Activated CD8-positive, alpha-beta memory T cell treated with anti-CD3 and anti-CD28 coated beads, Interleukin-2, amount 50 U/mL, for 24 hours (primary cell): ENCODE measurements around the gene GPR62.

Experiments
- DNase-seq: peaks from one replicate; pipeline ENCODE4 v3.0.0-alpha.2; 2020; ENCODE audit errors: extremely low read depth

GPR62 gene

GRCh38 chr3:51955893-51956770 lies 951 bp downstream of the GPR62 start:
- no peak for DNase-seq

GRCh38 chr3:51957520-51958205 lies 2.5 kb downstream of the GPR62 start:
- DNase-seq = no peak

- no peak for DNase-seq
Measured at GRCh38 chr3:51958603-51959521, 3.7 kb downstream of the GPR62 start.

GRCh38 chr3:51959651-51960050 lies 4.5 kb downstream of the GPR62 start:
- no peak for DNase-seq

GRCh38 chr3:51960386-51960785 lies 5.2 kb downstream of the GPR62 start:
- DNase-seq = no peak

- DNase-seq = no peak
Measured at GRCh38 chr3:51961011-51961410, 5.8 kb downstream of the GPR62 start.

- DNase-seq = no peak
Measured at GRCh38 chr3:51961602-51962569, 6.7 kb downstream of the GPR62 start.

GRCh38 chr3:51962854-51963530 lies 7.8 kb downstream of the GPR62 start:
- DNase-seq = no peak

GRCh38 chr3:51963951-51964451 lies 8.8 kb downstream of the GPR62 start:
- DNase-seq = no peak

- DNase-seq = no peak
Measured at GRCh38 chr3:51964521-51964920, 9.3 kb downstream of the GPR62 start.

GRCh38 chr3:51966016-51966415 lies 10.8 kb downstream of the GPR62 start:
- DNase-seq = no peak

- no peak for DNase-seq
Measured at GRCh38 chr3:51966486-51966885, 11.3 kb downstream of the GPR62 start.

- no peak for DNase-seq
Measured at GRCh38 chr3:51966922-51967383, 11.8 kb downstream of the GPR62 start.

GRCh38 chr3:51967384-51968169 lies 12.4 kb downstream of the GPR62 start, which contains the start of gene PCBP4:
TSS of gene PCBP4 (minus strand) at chr3:51967454. CDS start at chr3:51961240, 6,214 bp downstream.
- DNase-seq = no peak

- DNase-seq = no peak
Measured at GRCh38 chr3:51968170-51968775, 13.1 kb downstream of the GPR62 start.

GRCh38 chr3:51968883-51969678 lies 13.9 kb downstream of the GPR62 start:
- DNase-seq = no peak

- no peak for DNase-seq
Measured at GRCh38 chr3:51969841-51970240, 14.7 kb downstream of the GPR62 start.
